ENCODE results near the gene NUMA1.

DNA sequence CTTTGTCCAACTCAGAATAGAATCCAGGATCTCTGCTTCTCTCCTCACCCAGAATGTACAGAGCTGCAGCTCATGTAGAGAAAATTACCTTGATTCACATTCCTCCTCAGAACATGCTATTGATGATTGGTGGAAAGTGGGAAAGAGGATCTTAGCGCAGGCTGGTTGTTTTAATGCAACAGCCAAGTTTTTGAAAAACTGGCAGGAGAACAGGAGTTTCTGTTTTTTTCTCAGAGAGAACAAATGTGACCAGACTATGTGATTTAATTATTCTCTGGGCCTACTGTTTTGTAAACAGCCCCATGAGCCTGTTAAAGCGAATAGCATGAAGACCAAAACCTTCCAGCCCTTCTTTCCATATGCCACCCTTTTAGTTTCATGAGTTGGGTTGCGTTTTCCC, 100.7 kb downstream of the NUMA1 start:
- TF ChIP-seq, protein P1, sequence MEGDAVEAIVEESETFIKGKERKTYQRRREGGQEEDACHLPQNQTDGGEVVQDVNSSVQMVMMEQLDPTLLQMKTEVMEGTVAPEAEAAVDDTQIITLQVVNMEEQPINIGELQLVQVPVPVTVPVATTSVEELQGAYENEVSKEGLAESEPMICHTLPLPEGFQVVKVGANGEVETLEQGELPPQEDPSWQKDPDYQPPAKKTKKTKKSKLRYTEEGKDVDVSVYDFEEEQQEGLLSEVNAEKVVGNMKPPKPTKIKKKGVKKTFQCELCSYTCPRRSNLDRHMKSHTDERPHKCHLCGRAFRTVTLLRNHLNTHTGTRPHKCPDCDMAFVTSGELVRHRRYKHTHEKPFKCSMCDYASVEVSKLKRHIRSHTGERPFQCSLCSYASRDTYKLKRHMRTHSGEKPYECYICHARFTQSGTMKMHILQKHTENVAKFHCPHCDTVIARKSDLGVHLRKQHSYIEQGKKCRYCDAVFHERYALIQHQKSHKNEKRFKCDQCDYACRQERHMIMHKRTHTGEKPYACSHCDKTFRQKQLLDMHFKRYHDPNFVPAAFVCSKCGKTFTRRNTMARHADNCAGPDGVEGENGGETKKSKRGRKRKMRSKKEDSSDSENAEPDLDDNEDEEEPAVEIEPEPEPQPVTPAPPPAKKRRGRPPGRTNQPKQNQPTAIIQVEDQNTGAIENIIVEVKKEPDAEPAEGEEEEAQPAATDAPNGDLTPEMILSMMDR (IDR thresholded peaks at IDR 0.05) = no peak
- TF ChIP-seq POLR2A (IDR thresholded peaks at IDR 0.05) = no peak
